ENCODE data around the gene RGS12.

DNA sequence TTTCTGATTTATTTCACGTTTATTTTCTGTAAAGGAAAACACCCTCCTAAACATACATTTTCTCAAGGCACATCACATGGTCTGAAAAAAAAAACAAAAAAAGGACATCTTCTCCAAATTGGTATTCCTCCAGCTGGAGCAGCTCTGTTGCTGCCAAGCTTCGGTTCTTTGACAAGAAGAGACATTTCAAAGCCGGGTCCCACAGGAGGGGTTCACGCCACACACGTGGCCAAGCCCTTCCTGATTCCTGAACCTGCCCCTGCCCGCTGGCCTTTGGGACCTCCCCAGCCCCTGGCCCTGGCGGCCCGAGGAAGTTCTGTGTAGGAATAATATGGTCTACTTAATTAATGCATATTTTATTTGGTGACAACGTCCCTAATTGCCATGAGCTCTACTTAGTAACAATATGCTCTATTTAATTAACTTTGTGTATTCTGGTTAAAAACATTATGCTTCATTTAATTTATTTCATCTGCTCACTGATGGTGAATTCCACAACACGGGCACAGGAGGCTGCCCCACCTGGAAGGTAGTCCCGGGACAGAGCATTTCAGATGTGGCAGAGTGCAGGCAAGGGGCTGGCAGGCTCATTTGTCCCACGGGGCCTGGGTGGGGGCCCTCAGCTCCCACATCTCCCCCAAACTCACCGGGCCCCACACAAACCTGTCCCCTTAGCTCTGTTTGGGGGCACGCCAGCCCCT, 5.4 kb upstream of the RGS12 start:
- no peak for TF ChIP-seq CTCF (IDR thresholded peaks at IDR 0.05)
- TF ChIP-seq ZFX (IDR thresholded peaks at IDR 0.05; ENCODE audit: borderline replicate concordance) = no peak
